HepG2 (cell line): ENCODE measurements around the gene PRR35.

ENCODE experiments used
- CEBPZ ChIP-seq: IDR thresholded peaks from 2 replicates; pipeline ENCODE4 v1.6.1; 2012; ENCODE audit warnings: low read length, improper control_type of control experiment
- MED8 ChIP-seq: sonication (generic); formaldehyde crosslinking; IDR thresholded peaks from 2 replicates; pipeline ENCODE4 v1.8.1; 2023; ENCODE audit warnings: mild to moderate bottlenecking, missing genetic modification reagents; ENCODE audit not compliant: insufficient replicate concordance
- RNF219 ChIP-seq: sonication (generic); formaldehyde crosslinking; IDR thresholded peaks from 2 replicates; pipeline ENCODE4 v1.5.0; 2020; ENCODE audit warnings: mild to moderate bottlenecking, missing genetic modification reagents
- ZBTB49 ChIP-seq: sonication (generic); formaldehyde crosslinking; IDR thresholded peaks from 2 replicates; pipeline ENCODE4 v1.4.0; 2020; ENCODE audit warnings: missing genetic modification reagents, borderline replicate concordance
- ZNF609 ChIP-seq: sonication (generic); formaldehyde crosslinking; IDR thresholded peaks from 2 replicates; pipeline ENCODE4 v1.4.0; 2020; ENCODE audit warnings: mild to moderate bottlenecking, missing genetic modification reagents, borderline replicate concordance
- ZNF644 ChIP-seq: IDR thresholded peaks from 2 replicates; pipeline ENCODE4 v1.6.1; 2016; ENCODE audit warnings: low read depth
- ZNF747 ChIP-seq: sonication (generic); formaldehyde crosslinking; IDR thresholded peaks from 2 replicates; pipeline ENCODE4 v1.8.1; 2023; ENCODE audit warnings: missing genetic modification reagents, mild to moderate bottlenecking, borderline replicate concordance

- no peak for TF ChIP-seq MED8
- no peak for TF ChIP-seq RNF219
- no peak for TF ChIP-seq ZBTB49 (CRISPR knock-in tag)
- TF ChIP-seq CEBPZ = no peak
- no peak for TF ChIP-seq ZNF747 (CRISPR knock-in tag)
- no peak for TF ChIP-seq ZNF609
- no peak for TF ChIP-seq ZNF644 (CRISPR knock-in tag)
Measured at GRCh38 chr16:593807-594206, 33.6 kb downstream of the PRR35 start.
